ENCODE data around the gene PPM1H. TPM values are rescaled to one million over a fixed set of nuclear protein-coding genes. Genes with fewer than 3 reads are reported as not detected.

The PPM1H gene
- total RNA-seq, 8 experiments from 2014 or later, result 0.56 to 13.7 (median 7.0) TPM

GRCh38 chr12:62806244-62806836 is 128.6 kb downstream of the PPM1H start:
- in situ Hi-C loops (cut with MboI; ENCODE audit: low pct_unique_long_range_greater_than_20kb in 2 of 9, low sequenced_read_pairs in 9 of 9, unreplicated experiment in 9 of 9), result loop anchor here in 7 of 9 experiments (10.0 to 25.0 kb wide), 3 partner anchors 222 to 369 kb away; no protein-coding TSS in a partner anchor
- H3K4me1 ChIP-seq (replicated peaks in 1 of 2), result peaks cover 0 to 5% of the 10 kb centered on the region in 2 donors
- 14 to 89% (median 69%) methylated on average over 1 to 5 of the region's 6 CpGs; no CpG with 5 or more reads in 2 of the 10 experiments for WGBS, 10 experiments

GRCh38 chr12:62805517-62805916 is 129.4 kb downstream of the PPM1H start:
- peak in 1 of 8 experiments; percentile 26 for ATAC-seq (replicated peaks in 6 of 8)
- H3K27ac ChIP-seq, result no peak overlapping the region
- H3K4me1 ChIP-seq (replicated peaks in 1 of 2), result peaks cover 0 to 5% of the 10 kb centered on the region in 2 donors
- H3K4me3 ChIP-seq, result no peak overlapping the region
- WGBS, 10 experiments, result 49 to 100% (median 81%) methylated on average over 1 to 3 of the region's 3 CpGs
- in situ Hi-C loops (cut with MboI; ENCODE audit: low pct_unique_long_range_greater_than_20kb in 2 of 9, low sequenced_read_pairs in 9 of 9, unreplicated experiment in 9 of 9), result loop anchor here in 7 of 9 experiments (10.0 to 25.0 kb wide), 3 partner anchors 221 to 368 kb away; no protein-coding TSS in a partner anchor

More at GRCh38 chr12:62806244-62806836, 128.6 kb downstream of the PPM1H start:
- ATAC-seq (replicated peaks in 6 of 8), result no peak
- H3K4me3 ChIP-seq, result no peak overlapping the region
- no peak overlapping the region for H3K27ac ChIP-seq

GRCh38 chr12:62803756-62804155 is 131.2 kb downstream of the PPM1H start:
- ATAC-seq (replicated peaks in 6 of 8), result no peak
- Histone ChIP-seq H3K27ac (no peak overlapping the region), H3K4me3 (no peak overlapping the region), H3K4me1 (replicated peaks in 1 of 2) (peaks cover 0 to 5% of the 10 kb centered on the region in 2 donors)
- WGBS, 10 experiments, result 13 to 100% (median 51%) methylated on average over 1 to 2 of the region's 2 CpGs; no CpG with 5 or more reads in 2 of the 10 experiments
- in situ Hi-C loops (cut with MboI; ENCODE audit: low pct_unique_long_range_greater_than_20kb in 2 of 9, low sequenced_read_pairs in 9 of 9, unreplicated experiment in 9 of 9), result loop anchor here in 7 of 9 experiments (10.0 to 25.0 kb wide), 3 partner anchors 219 to 366 kb away; no protein-coding TSS in a partner anchor

- no peak overlapping the region for H3K27ac ChIP-seq
- ATAC-seq (replicated peaks in 6 of 8), result no peak
- in situ Hi-C loops (cut with MboI; ENCODE audit: low pct_unique_long_range_greater_than_20kb in 2 of 9, low sequenced_read_pairs in 9 of 9, unreplicated experiment in 9 of 9), result loop anchor here in 7 of 9 experiments (10.0 to 25.0 kb wide), 3 partner anchors 218 to 366 kb away; no protein-coding TSS in a partner anchor
These were observed 132.0 kb downstream of the PPM1H start for GRCh38 chr12:62802984-62803383.

DNA sequence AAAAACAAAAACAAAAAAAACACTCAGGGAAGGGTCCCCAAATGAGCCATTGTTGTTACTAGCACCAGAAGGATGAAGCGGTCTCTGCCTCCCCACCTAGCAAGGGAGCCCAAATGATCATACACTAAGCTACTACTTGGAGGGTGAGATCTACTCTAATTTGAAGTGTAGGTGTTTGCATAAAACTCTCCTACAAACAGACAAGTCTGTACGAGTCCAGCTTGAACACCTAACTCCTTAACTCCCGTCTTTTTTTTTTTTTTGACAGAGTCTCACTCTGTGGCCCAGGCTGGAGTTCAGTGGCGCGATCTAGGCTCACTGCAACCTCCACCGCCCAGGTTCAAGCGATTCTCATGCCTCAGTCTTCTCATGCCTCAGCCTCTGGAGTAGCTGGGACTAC is 132.6 kb downstream of the PPM1H start:
- in situ Hi-C loops (cut with MboI; ENCODE audit: low pct_unique_long_range_greater_than_20kb in 2 of 9, low sequenced_read_pairs in 9 of 9, unreplicated experiment in 9 of 9), result loop anchor here in 7 of 9 experiments (10.0 to 25.0 kb wide), 3 partner anchors 218 to 365 kb away; no protein-coding TSS in a partner anchor
- no peak for ATAC-seq (replicated peaks in 6 of 8)
- Histone ChIP-seq H3K27ac (no peak overlapping the region), H3K4me3 (no peak overlapping the region), H3K4me1 (replicated peaks in 1 of 2) (peaks cover 0 to 5% of the 10 kb centered on the region in 2 donors)
- 92 to 100% (median 100%) methylated on average over 1 to 7 of the region's 7 CpGs; no CpG with 5 or more reads in 6 of the 10 experiments for WGBS, 10 experiments

More at GRCh38 chr12:62802984-62803383, 132.0 kb downstream of the PPM1H start:
- H3K4me1 ChIP-seq (replicated peaks in 1 of 2), result peaks cover 0 to 5% of the 10 kb centered on the region in 2 donors
- WGBS, 10 experiments, result 25 to 73% (median 57%) methylated on average over 1 to 4 of the region's 4 CpGs; no CpG with 5 or more reads in 1 of the 10 experiments
- no peak overlapping the region for H3K4me3 ChIP-seq

DNA sequence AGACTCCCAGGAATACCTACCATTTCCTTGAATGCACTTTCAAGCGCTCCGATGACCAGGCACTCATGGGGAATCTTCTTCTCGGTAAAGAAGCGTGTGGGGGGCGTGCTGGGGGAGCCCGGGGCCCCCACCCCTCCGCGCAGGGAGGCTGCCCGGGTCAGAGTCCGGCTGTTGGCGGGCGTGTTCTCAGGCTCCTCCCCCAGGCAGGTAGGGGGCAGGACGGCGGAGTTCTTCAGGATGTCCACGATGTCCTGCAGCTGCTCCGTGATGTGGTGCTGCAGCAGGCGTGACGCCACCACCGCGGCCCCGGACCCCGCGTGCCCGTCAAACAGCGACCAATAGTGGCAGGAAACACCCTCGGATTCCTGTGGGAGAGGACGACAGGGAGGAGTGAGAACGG is 133.2 kb downstream of the PPM1H start:
- in situ Hi-C loops (cut with MboI; ENCODE audit: low pct_unique_long_range_greater_than_20kb in 2 of 9, low sequenced_read_pairs in 9 of 9, unreplicated experiment in 9 of 9), result loop anchor here in 7 of 9 experiments (10.0 to 25.0 kb wide), 3 partner anchors 217 to 364 kb away; no protein-coding TSS in a partner anchor
- Histone ChIP-seq H3K4me1 (replicated peaks in 1 of 2) (peaks cover 0 to 5% of the 10 kb centered on the region in 2 donors), H3K27ac (no peak overlapping the region), H3K4me3 (no peak overlapping the region)
- no peak for ATAC-seq (replicated peaks in 6 of 8)
- 77 to 100% (median 100%) methylated on average over 1 to 12 of the region's 28 CpGs; no CpG with 5 or more reads in 3 of the 10 experiments for WGBS, 10 experiments

- in situ Hi-C loops (cut with MboI; ENCODE audit: low pct_unique_long_range_greater_than_20kb in 2 of 9, low sequenced_read_pairs in 9 of 9, unreplicated experiment in 9 of 9), result loop anchor here in 7 of 9 experiments (10.0 to 25.0 kb wide), 3 partner anchors 216 to 364 kb away; no protein-coding TSS in a partner anchor
- Histone ChIP-seq H3K27ac (no peak overlapping the region), H3K4me3 (no peak overlapping the region), H3K4me1 (replicated peaks in 1 of 2) (peaks cover 0 to 5% of the 10 kb centered on the region in 2 donors)
- 8 to 100% (median 86%) methylated on average over 1 to 9 of the region's 13 CpGs; no CpG with 5 or more reads in 4 of the 10 experiments for WGBS, 10 experiments
- ATAC-seq (replicated peaks in 6 of 8), result no peak
These were observed 134.1 kb downstream of the PPM1H start for GRCh38 chr12:62800707-62801400.

GRCh38 chr12:62799766-62800406 is 135.1 kb downstream of the PPM1H start:
- no peak for ATAC-seq (replicated peaks in 6 of 8)
- Histone ChIP-seq H3K4me1 (replicated peaks in 1 of 2) (peaks cover 0 to 5% of the 10 kb centered on the region in 2 donors), H3K27ac (no peak overlapping the region), H3K4me3 (no peak overlapping the region)
- in situ Hi-C loops (cut with MboI; ENCODE audit: low pct_unique_long_range_greater_than_20kb in 2 of 9, low sequenced_read_pairs in 9 of 9, unreplicated experiment in 9 of 9), result loop anchor here (10.0 to 25.0 kb wide), 8 partner anchors 163 to 365 kb away; no protein-coding TSS in a partner anchor
- 68 to 100% (median 85%) methylated on average over 2 to 9 of the region's 9 CpGs for WGBS, 10 experiments

- 0 to 41% (median 0%) methylated on average over 1 to 2 of the region's 2 CpGs; no CpG with 5 or more reads in 1 of the 10 experiments for WGBS, 10 experiments
- in situ Hi-C loops (cut with MboI; ENCODE audit: low pct_unique_long_range_greater_than_20kb in 2 of 9, low sequenced_read_pairs in 9 of 9, unreplicated experiment in 9 of 9), result loop anchor here (10.0 to 25.0 kb wide), 7 partner anchors 162 to 364 kb away; no protein-coding TSS in a partner anchor
- peaks cover 0 to 5% of the 10 kb centered on the region in 2 donors for H3K4me1 ChIP-seq (replicated peaks in 1 of 2)
- no peak overlapping the region for H3K27ac ChIP-seq
- peak; percentile 85 to 98 (median 92) for ATAC-seq (replicated peaks in 6 of 8)
- no peak overlapping the region for H3K4me3 ChIP-seq
These were observed 135.7 kb downstream of the PPM1H start for GRCh38 chr12:62799126-62799736.

DNA sequence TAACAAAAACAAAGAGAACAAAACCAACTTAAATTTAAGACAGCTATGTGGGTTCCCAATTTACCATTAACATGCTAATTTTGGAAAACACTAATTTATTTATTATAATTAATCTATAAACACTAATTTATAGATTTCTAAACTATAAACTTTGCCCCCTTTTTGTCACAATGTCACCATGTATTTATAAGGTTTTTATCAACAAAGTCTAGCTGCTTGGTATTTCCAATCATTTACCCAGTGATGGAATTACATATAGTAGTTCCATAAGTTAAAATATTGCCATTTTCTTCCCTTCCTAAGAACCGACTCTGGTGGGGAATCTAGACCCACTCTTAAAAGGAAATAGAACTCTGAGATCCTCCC is 140.7 kb downstream of the PPM1H start:
- in situ Hi-C loops (cut with MboI; ENCODE audit: low pct_unique_long_range_greater_than_20kb in 2 of 9, low sequenced_read_pairs in 9 of 9, unreplicated experiment in 9 of 9), result loop anchor here (10.0 to 25.0 kb wide), 7 partner anchors 157 to 359 kb away; no protein-coding TSS in a partner anchor
- ATAC-seq (replicated peaks in 6 of 8), result no peak
- WGBS, 10 experiments, result 0 to 75% (median 40%) methylated on average over 1 of the region's 1 CpG; no CpG with 5 or more reads in 3 of the 10 experiments
- Histone ChIP-seq H3K4me1 (replicated peaks in 1 of 2) (peaks cover 9 to 11% of the 10 kb centered on the region in 2 donors), H3K27ac (no peak overlapping the region), H3K4me3 (no peak overlapping the region)

DNA sequence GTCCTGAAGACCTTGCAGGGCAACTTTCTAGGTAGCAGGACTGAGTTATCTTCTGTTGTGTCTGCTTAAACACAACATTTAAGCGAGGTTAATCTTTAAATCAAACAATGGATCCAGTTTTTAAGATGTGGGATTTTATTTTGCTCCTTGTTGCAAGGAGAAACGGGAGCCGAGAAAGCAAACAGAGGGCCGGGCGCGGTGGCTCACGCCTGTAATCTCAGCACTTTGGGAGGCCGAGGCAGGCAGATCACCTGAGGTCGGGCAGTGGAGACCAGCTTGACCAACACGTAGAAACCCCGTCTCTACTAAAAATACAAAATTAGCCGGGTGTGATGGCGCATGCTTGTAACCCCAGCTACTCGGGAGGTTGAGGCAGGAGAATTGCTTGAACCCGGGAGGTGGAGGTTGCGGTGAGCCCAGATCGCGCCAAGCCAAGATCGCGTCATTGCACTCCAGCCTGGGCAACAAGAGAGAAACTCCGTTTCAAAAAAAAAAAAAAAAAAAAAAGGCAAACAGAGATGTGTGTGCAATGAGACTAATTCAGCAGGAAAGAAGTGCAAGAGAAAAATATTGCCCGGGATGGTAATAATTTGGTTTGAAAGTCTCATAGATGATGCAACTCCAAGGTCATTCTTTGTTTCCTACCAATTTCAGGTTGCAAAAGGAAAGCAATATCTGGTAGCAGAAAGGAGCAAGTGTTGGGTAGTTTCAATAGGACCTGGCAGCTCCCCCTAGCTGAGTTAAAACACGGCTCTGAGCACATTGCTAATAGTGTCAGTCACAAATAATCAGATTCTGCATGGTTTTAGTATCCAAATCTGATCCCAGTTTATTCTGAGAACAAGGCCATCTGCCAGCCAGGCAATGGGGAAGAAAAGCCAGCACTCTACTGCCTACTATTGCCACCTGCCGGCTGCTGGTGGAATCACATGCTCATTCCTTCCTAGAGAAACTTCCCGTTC is 141.4 kb downstream of the PPM1H start:
- in situ Hi-C loops (cut with MboI; ENCODE audit: low pct_unique_long_range_greater_than_20kb in 2 of 9, low sequenced_read_pairs in 9 of 9, unreplicated experiment in 9 of 9), result loop anchor here (10.0 to 25.0 kb wide), 7 partner anchors 156 to 359 kb away; no protein-coding TSS in a partner anchor
- 0 to 80% (median 24%) methylated on average over 2 to 21 of the region's 25 CpGs for WGBS, 10 experiments
- Histone ChIP-seq H3K4me3 (no peak overlapping the region), H3K27ac (peak overlapping the region; percentile 5 to 64), H3K4me1 (replicated peaks in 1 of 2) (peaks cover 9 to 11% of the 10 kb centered on the region in 2 donors)
- peak; percentile 95 to 100 (median 99) for ATAC-seq (replicated peaks in 6 of 8)

All from motor neuron (in vitro differentiated cells).